ENCODE results near the gene SIRT7.

DNA sequence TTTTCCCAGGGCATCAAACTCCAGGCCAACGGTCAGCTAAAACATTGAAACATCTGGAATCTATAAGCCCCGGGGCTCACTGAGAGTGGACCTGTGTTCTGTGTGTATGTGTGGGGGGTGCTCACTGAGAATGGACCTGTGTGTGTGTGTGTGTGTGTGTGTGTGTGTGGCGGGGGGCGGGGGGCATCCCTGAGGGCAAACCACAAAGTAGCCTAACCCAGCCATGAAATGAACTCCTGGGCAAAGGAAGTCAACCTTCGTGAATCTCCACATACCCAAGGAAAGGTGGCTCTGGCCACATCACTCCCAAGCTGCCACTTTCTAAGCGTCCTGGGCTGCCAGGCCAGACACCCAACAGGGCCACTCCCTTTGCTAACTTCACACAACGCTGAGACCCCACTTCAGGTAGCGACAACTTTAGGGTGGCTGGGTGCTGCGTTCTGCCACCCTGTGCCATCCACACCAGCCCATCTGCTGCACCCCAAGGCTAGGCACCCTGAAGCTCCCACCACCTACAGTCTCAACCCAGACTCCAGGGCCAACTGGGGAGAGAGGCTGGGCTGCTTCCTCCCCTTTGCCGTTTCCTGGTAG, 8.0 kb upstream of the SIRT7 start:
- TF ChIP-seq POLR2A (IDR thresholded peaks at IDR 0.05; ENCODE audit: low read depth, low read length) = no peak
- no peak for TF ChIP-seq TAF1 (IDR thresholded peaks at IDR 0.05; ENCODE audit: low read depth, low read length)
- TF ChIP-seq SPI1 (IDR thresholded peaks at IDR 0.05; ENCODE audit: low read depth, low read length) = no peak
- TF ChIP-seq POLR2AphosphoS5 (IDR thresholded peaks at IDR 0.05; ENCODE audit: low read depth, low read length) = no peak

Measured in GM12891 (cell line).